K562 (cell line): ENCODE measurements around the gene TLDC2. TPM values are rescaled to one million over a fixed set of nuclear protein-coding genes. Genes with fewer than 3 reads are reported as not detected.
A peak's percentile ranks its signal among the peaks of the same experiment; 100 is the strongest.

ENCODE experiments used
- CBX3 ChIP-seq, 2 experiments: IDR thresholded peaks; 1 replicate in 1 of 2; 2 replicates in 1 of 2; pipeline ENCODE4 v1.6.1; 2012; ENCODE audit warnings: inconsistent platforms in 2 of 2, low read length in 2 of 2, borderline replicate concordance in 1 of 2, control low read depth in 1 of 2
- FIP1L1 ChIP-seq: fragments of 200-400 bp; formaldehyde crosslinking; IDR thresholded peaks from 2 replicates; pipeline ENCODE4 v1.6.1; 2018; ENCODE audit warnings: mild to moderate bottlenecking, low read depth, low read length; ENCODE audit not compliant: poor library complexity, severe bottlenecking
- JUND ChIP-seq, 2 experiments: IDR thresholded peaks; 2 replicates in 1 of 2; 3 replicates in 1 of 2; pipeline ENCODE4 v1.6.1; 2011; ENCODE audit warnings: borderline replicate concordance in 2 of 2, low read depth in 2 of 2, low read length in 2 of 2, improper control_type of control experiment in 1 of 2, missing biosample characterization in 1 of 2, missing genetic modification characterization in 1 of 2, missing genetic modification reagents in 1 of 2
- ZNF518B ChIP-seq: fragments of 250-450 bp; sonication (Bioruptor Pico); IDR thresholded peaks from 2 replicates; pipeline ENCODE4 v1.5.0; 2021; ENCODE audit warnings: mild to moderate bottlenecking, moderate library complexity
- ZNF785 ChIP-seq: fragments of 250-450 bp; sonication (Bioruptor Pico); IDR thresholded peaks from 2 replicates; pipeline ENCODE4 v1.4.0; 2020; ENCODE audit warnings: mild to moderate bottlenecking
- polyA plus RNA-seq, 8 experiments: library from polyadenylated mRNA; depleted of rRNA in 4 of 8; stranded (reverse) in 5 of 8; unstranded in 3 of 8; fragments of >200 nt; fragmentation: Nextera tagmentation in 2 of 8; fragmentation: Illumina TruSeq in 1 of 8; extraction: Ambion mirVana in 2 of 8; extraction: Trizol in 1 of 8; gene quantifications; 2 replicates each; pipeline versions ENCODE4 v1.2.1 to v1.2.3, GENCODE V29; 2011 to 2014; ENCODE audit warnings: inconsistent platforms in 1 of 8, missing spikeins in 1 of 8
- total RNA-seq, 7 experiments: library from RNA; depleted of rRNA in 6 of 7; stranded (reverse); fragments of >200 nt in 6 of 7; fragmentation: Illumina TruSeq in 2 of 7; extraction: Trizol in 2 of 7; gene quantifications; 2 replicates each; pipeline versions ENCODE4 v1.2.1 to v1.2.3, GENCODE V29; 2011 to 2021; ENCODE audit warnings: low replicate concordance in 1 of 7
- TF ChIP-seq, protein P1 (sequence below): IDR thresholded peaks from 2 replicates; pipeline ENCODE4 v1.6.1; 2011; ENCODE audit not compliant: insufficient read length; ENCODE audit errors: extremely low read depth

The TLDC2 gene
- total and polyA plus RNA-seq, 9 of the 15 experiments (the other 6 are each of a cell fraction or from before 2014, with no cell fraction given): not detected

GRCh38 chr20:36881888-36882287 is 6.0 kb downstream of the TLDC2 start (continued):
- TF ChIP-seq, protein P1, sequence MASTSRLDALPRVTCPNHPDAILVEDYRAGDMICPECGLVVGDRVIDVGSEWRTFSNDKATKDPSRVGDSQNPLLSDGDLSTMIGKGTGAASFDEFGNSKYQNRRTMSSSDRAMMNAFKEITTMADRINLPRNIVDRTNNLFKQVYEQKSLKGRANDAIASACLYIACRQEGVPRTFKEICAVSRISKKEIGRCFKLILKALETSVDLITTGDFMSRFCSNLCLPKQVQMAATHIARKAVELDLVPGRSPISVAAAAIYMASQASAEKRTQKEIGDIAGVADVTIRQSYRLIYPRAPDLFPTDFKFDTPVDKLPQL: no peak
- TF ChIP-seq ZNF785 (CRISPR knock-in tag) (no peak), ZNF518B (CRISPR knock-in tag) (no peak), FIP1L1 (no peak), JUND (IDR thresholded peaks at IDR 0.05; ENCODE audit: borderline replicate concordance, low read depth, low read length) (peak; percentile 54), JUND (tag; IDR thresholded peaks at IDR 0.05; ENCODE audit: borderline replicate concordance, low read depth, low read length) (no peak), CBX3 (IDR thresholded peaks at IDR 0.05; ENCODE audit: borderline replicate concordance in 1 of 2, low read length in 2 of 2) (no peak)
